SU-DHL-6 (cell line): ENCODE measurements around the gene CLEC4F.
"Not testable (repeated sequence)": the region's sequence is repeated elsewhere in the genome, so short reads cannot be mapped to it uniquely, and the experiment has no call there.

Experiments used
- H2AFZ ChIP-seq: fragments of 200-600 bp; sonication (generic); 2 replicates; pipeline ENCODE4 v1.6.1; 2014; ENCODE audit warnings: low read depth, mild to moderate bottlenecking, moderate library complexity, mixed read lengths, antibody characterized with exemption, low read length; ENCODE audit not compliant: severe bottlenecking
- H3F3A ChIP-seq: fragments of 200-600 bp; shearing (Covaris generic); 2 replicates; pipeline ENCODE4 v1.6.0; 2016; ENCODE audit warnings: antibody characterized with exemption, mild to moderate bottlenecking; ENCODE audit not compliant: insufficient read depth
- H3K27ac ChIP-seq: fragments of 200-600 bp; sonication (generic); 2 replicates; pipeline ENCODE4 v1.5.1; 2016; ENCODE audit warnings: low read depth, mild to moderate bottlenecking, low read length, moderate library complexity, mixed read lengths
- H3K27me3 ChIP-seq: fragments of 200-600 bp; sonication (generic), shearing (Covaris generic); 2 replicates; pipeline ENCODE4 v1.6.0; 2014; ENCODE audit warnings: mild to moderate bottlenecking, low read length
- H3K36me3 ChIP-seq: fragments of 200-600 bp; sonication (generic); 2 replicates; pipeline ENCODE4 v1.6.1; 2014; ENCODE audit warnings: mild to moderate bottlenecking, low read length, mixed read lengths
- H3K4me2 ChIP-seq: fragments of 300-600, 200-600 bp; shearing (Covaris generic), sonication (generic); 2 replicates; pipeline ENCODE4 v1.6.0; 2014; ENCODE audit warnings: low read length, low read depth, mild to moderate bottlenecking; ENCODE audit not compliant: poor library complexity, severe bottlenecking
- H3K4me3 ChIP-seq: fragments of 200-600 bp; sonication (generic); 2 replicates; pipeline ENCODE4 v1.5.1; 2014; ENCODE audit warnings: antibody characterized with exemption, low read length, mild to moderate bottlenecking, mixed read lengths; ENCODE audit not compliant: insufficient read depth, poor library complexity, severe bottlenecking
- H3K79me2 ChIP-seq: fragments of 200-600 bp; sonication (generic); 2 replicates; pipeline ENCODE4 v1.6.1; 2014; ENCODE audit warnings: mild to moderate bottlenecking, low read length, moderate library complexity; ENCODE audit not compliant: insufficient read depth
- H3K9ac ChIP-seq: fragments of 200-600 bp; sonication (generic); 2 replicates; pipeline ENCODE4 v1.7.0; 2014; ENCODE audit warnings: mild to moderate bottlenecking, low read length
- H3K9me2 ChIP-seq: fragments of 200-600 bp; sonication (generic); replicated peaks from 2 replicates; pipeline ENCODE4 v1.6.1; 2014; ENCODE audit warnings: low read length; ENCODE audit not compliant: insufficient read depth
- H3K9me3 ChIP-seq: fragments of 200-600 bp; sonication (generic); 2 replicates; pipeline ENCODE4 v1.6.1; 2014; ENCODE audit warnings: low read length, mixed read lengths; ENCODE audit not compliant: insufficient read depth
- H4K20me1 ChIP-seq: fragments of 200-600 bp; sonication (generic); 2 replicates; pipeline ENCODE4 v1.6.1; 2014; ENCODE audit warnings: low read depth, mild to moderate bottlenecking, antibody characterized with exemption, low read length, moderate library complexity, mixed read lengths
- CTCF ChIP-seq: fragments of 200-600 bp; sonication (generic); IDR thresholded peaks from one replicate; pipeline ENCODE4 v1.5.1; 2017; ENCODE audit warnings: antibody characterized with exemption, mild to moderate bottlenecking, low read length, moderate library complexity; ENCODE audit not compliant: insufficient read depth, poor library complexity, severe bottlenecking
- EZH2phosphoT487 ChIP-seq: fragments of 200-600 bp; sonication (generic), shearing (Covaris generic); conservative IDR thresholded peaks from 2 replicates; pipeline ENCODE4 v1.6.1; 2018; ENCODE audit warnings: mild to moderate bottlenecking, antibody characterized with exemption, low read length, moderate library complexity, mixed read lengths

CLEC4F gene

GRCh38 chr2:70806013-70806412 is 14.4 kb downstream of the CLEC4F start:
- Histone ChIP-seq H4K20me1 (no peaks in the 10 kb centered on the region), H3K36me3 (no peaks in the 10 kb centered on the region), H3K4me3 (no peak overlapping the region), H3K4me2 (no peak overlapping the region), H3F3A (no peaks in the 10 kb centered on the region), H3K27me3 (no peaks in the 10 kb centered on the region), H3K9ac (no peak overlapping the region), H3K9me2 (no peaks in the 10 kb centered on the region), H3K79me2 (no peaks in the 10 kb centered on the region), H2AFZ (no peak overlapping the region), H3K27ac (no peak overlapping the region), H3K9me3 (no peaks in the 10 kb centered on the region)
- no peak for TF ChIP-seq CTCF
- no peak for TF ChIP-seq EZH2phosphoT487

GRCh38 chr2:70801607-70802263 is 18.7 kb downstream of the CLEC4F start:
- TF ChIP-seq EZH2phosphoT487 = no peak
- TF ChIP-seq CTCF = no peak
- H3K79me2 ChIP-seq = no peaks in the 10 kb centered on the region
- H4K20me1 ChIP-seq = no peaks in the 10 kb centered on the region
- H3K4me3 ChIP-seq = no peak overlapping the region
- H3K4me2 ChIP-seq = no peak overlapping the region
- no peaks in the 10 kb centered on the region for H3F3A ChIP-seq
- no peaks in the 10 kb centered on the region for H3K9me3 ChIP-seq
- no peaks in the 10 kb centered on the region for H3K27me3 ChIP-seq
- no peak overlapping the region for H2AFZ ChIP-seq
- no peaks in the 10 kb centered on the region for H3K36me3 ChIP-seq
- no peak overlapping the region for H3K27ac ChIP-seq
- H3K9me2 ChIP-seq = no peaks in the 10 kb centered on the region
- H3K9ac ChIP-seq = no peak overlapping the region

- Histone ChIP-seq H3K36me3 (no peaks in the 10 kb centered on the region), H3K9me2 (no peaks in the 10 kb centered on the region), H3K27ac (no peak overlapping the region), H4K20me1 (no peaks in the 10 kb centered on the region), H3K4me2 (no peak overlapping the region), H3K79me2 (no peaks in the 10 kb centered on the region), H3K27me3 (no peaks in the 10 kb centered on the region), H3K4me3 (no peak overlapping the region), H3F3A (no peaks in the 10 kb centered on the region), H3K9ac (no peak overlapping the region), H3K9me3 (no peaks in the 10 kb centered on the region), H2AFZ (no peak overlapping the region)
- TF ChIP-seq EZH2phosphoT487 = no peak
- no peak for TF ChIP-seq CTCF
Observed at GRCh38 chr2:70799706-70800105, 20.7 kb downstream of the CLEC4F start.

GRCh38 chr2:70797996-70798395 is 22.4 kb downstream of the CLEC4F start:
- not testable (repeated sequence) for H3K27ac ChIP-seq, H3K9me2 ChIP-seq, H3K4me3 ChIP-seq, H4K20me1 ChIP-seq, H3K9ac ChIP-seq, H3K9me3 ChIP-seq, H3K79me2 ChIP-seq, H3K36me3 ChIP-seq, H3F3A ChIP-seq, H2AFZ ChIP-seq, H3K27me3 ChIP-seq, H3K4me2 ChIP-seq
